Panc1 (cell line): ENCODE measurements around the gene SLC9A7. TPM values are rescaled to one million over a fixed set of nuclear protein-coding genes. Genes with fewer than 3 reads are reported as not detected.

Source experiments
- ATAC-seq: fragments of 200-7000 bp; cut with Tn5 transposase; 2 replicates; pipeline ENCODE4 v1.9.1; 2020; ENCODE audit warnings: mild to moderate bottlenecking, moderate library complexity
- BruUV-seq: library from RNA; stranded (reverse); fragments of 400-500 nt; replicated peaks from 2 replicates; lab custom pipeline; 2021; lab: Mats Ljungman, UMichigan
- CTCF ChIA-PET: fragments of 300-600 bp; sonication (Branson Sonifier 250); formaldehyde crosslinking; loops from one replicate; lab custom pipeline; 2022; ENCODE audit warnings: antibody characterized with exemption; lab: Charles Lee
- POLR2A ChIA-PET: fragments of 300-600 bp; sonication (Branson Sonifier 250); formaldehyde crosslinking; loops from one replicate; lab custom pipeline; 2022; ENCODE audit warnings: antibody characterized with exemption; lab: Charles Lee
- DNase-seq: peaks from one replicate; pipeline ENCODE4 v3.0.0-alpha.2; 2010; ENCODE audit warnings: low read depth, low spot score
- H3K27ac ChIP-seq: 2 replicates; pipeline ENCODE4 v1.5.1; 2011; ENCODE audit warnings: mild to moderate bottlenecking, low read length, inconsistent platforms
- H3K27me3 ChIP-seq: fragments of 200-500 bp; sonication (Bioruptor generic); 2 replicates; pipeline ENCODE4 v1.6.0; 2014; ENCODE audit warnings: low read length, inconsistent platforms; ENCODE audit not compliant: control insufficient read depth, insufficient read depth
- H3K36me3 ChIP-seq: fragments of 200-500 bp; sonication (Bioruptor generic); 2 replicates; pipeline ENCODE4 v1.5.1; 2014; ENCODE audit warnings: inconsistent platforms, mild to moderate bottlenecking, low read length, moderate library complexity; ENCODE audit not compliant: control insufficient read depth, insufficient read depth
- H3K4me1 ChIP-seq: 2 replicates; pipeline ENCODE4 v1.5.1; 2011; ENCODE audit warnings: inconsistent platforms, mild to moderate bottlenecking, low read length, moderate library complexity; ENCODE audit not compliant: control insufficient read depth, insufficient read depth
- H3K4me3 ChIP-seq, 2 experiments: 2 replicates each; pipeline ENCODE4 v1.5.1; 2011 to 2012; ENCODE audit warnings: low read depth in 2 of 2, low read length in 2 of 2, mild to moderate bottlenecking in 2 of 2, inconsistent platforms in 1 of 2, moderate library complexity in 1 of 2
- H3K9me3 ChIP-seq: fragments of 200-500 bp; sonication (Bioruptor generic); 2 replicates; pipeline ENCODE4 v1.5.1; 2014; ENCODE audit warnings: low read depth, mild to moderate bottlenecking, inconsistent platforms, low read length, moderate library complexity; ENCODE audit not compliant: control insufficient read depth, insufficient read depth
- CTCF ChIP-seq: fragments of 450-650 bp; IDR thresholded peaks from 2 replicates; pipeline ENCODE4 v1.5.1; 2017; ENCODE audit warnings: mild to moderate bottlenecking
- POLR2AphosphoS5 ChIP-seq: IDR thresholded peaks from 2 replicates; pipeline ENCODE4 v1.6.1; 2012; ENCODE audit warnings: mild to moderate bottlenecking, low read depth, low read length, moderate library complexity
- SIN3A ChIP-seq: IDR thresholded peaks from 2 replicates; pipeline ENCODE4 v1.6.1; 2012; ENCODE audit warnings: low read depth, mild to moderate bottlenecking, low read length, moderate library complexity, borderline replicate concordance; ENCODE audit not compliant: insufficient read depth
- TCF7L2 ChIP-seq: IDR thresholded peaks from 2 replicates; pipeline ENCODE4 v1.6.1; 2011; ENCODE audit warnings: mild to moderate bottlenecking, low read depth, low read length, inconsistent platforms
- in situ Hi-C: cut with HindIII; loops from 2 replicates; pipeline ENCODE4 v1.10.0; 2016; ENCODE audit warnings: low sequenced_read_pairs, low pct_unique_long_range_greater_than_20kb
- intact Hi-C: fragments of 100-400 bp; cut with micrococcal nuclease; formaldehyde crosslinking; loops from one replicate; pipeline ENCODE4 v1.10.0; 2022; ENCODE audit not compliant: unreplicated experiment
- total RNA-seq: library from RNA; stranded (reverse); gene quantifications from one replicate; pipeline ENCODE4 v1.2.1, GENCODE V29; 2021; ENCODE audit not compliant: unreplicated experiment
- TF ChIP-seq, protein P1 (sequence below), 2 experiments: IDR thresholded peaks; 2 replicates each; pipeline ENCODE4 v1.6.1; 2011 to 2012; ENCODE audit warnings: low read depth in 2 of 2, control low read depth in 1 of 2, low read length in 1 of 2, mild to moderate bottlenecking in 1 of 2, moderate library complexity in 1 of 2; ENCODE audit not compliant: insufficient read depth in 1 of 2

Gene SLC9A7
- total RNA-seq, 1 experiment from 2014 or later, result 80.4 TPM

- TF ChIP-seq POLR2AphosphoS5, result no peak
- ChIA-PET POLR2A (no interaction called here), CTCF (no interaction called here)
- intact Hi-C loops (no loop called here), in situ Hi-C loops (no loop called here)
- no peaks in the 10 kb centered on the region for H3K27me3 ChIP-seq
- DNase-seq (no peak), ATAC-seq (no peak)
- H3K4me3 ChIP-seq, result no peak overlapping the region
- no peak overlapping the region for H3K27ac ChIP-seq
- peaks cover 24% of the 10 kb centered on the region; the same call in 1 of the 2 replicates for H3K9me3 ChIP-seq
- H3K4me1 ChIP-seq, result no peaks in the 10 kb centered on the region
- H3K36me3 ChIP-seq, result no peaks in the 10 kb centered on the region
- BruUV-seq, result no TSS peak
Measured at GRCh38 chrX:46739736-46740135, 19.2 kb downstream of the SLC9A7 start.

DNA sequence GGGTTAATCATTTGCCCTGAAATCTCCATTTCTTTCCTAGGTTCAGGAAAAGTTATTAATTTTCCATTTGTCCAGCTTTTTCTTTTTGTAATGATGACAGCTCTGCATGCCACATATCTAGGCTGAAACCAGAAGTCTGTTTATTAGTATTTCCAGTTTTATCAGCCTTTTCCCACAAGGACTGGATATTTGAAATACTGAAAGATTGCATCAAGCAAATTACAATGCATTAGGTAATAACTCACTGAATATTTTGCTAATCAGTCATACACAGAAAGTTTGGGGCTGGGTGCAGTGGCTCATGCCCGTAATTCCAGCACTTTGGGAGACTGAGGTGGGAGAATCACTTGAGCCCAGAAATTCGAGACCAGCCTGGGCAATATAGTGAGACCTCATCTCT is 21.5 kb downstream of the SLC9A7 start:
- Histone ChIP-seq H3K27me3 (no peaks in the 10 kb centered on the region), H3K36me3 (no peaks in the 10 kb centered on the region), H3K9me3 (peaks cover 23% of the 10 kb centered on the region; the same call in 1 of the 2 replicates), H3K4me3 (no peak overlapping the region), H3K4me1 (no peaks in the 10 kb centered on the region), H3K27ac (no peak overlapping the region)
- intact Hi-C loops (no loop called here), in situ Hi-C loops (no loop called here)
- DNase-seq, result no peak
- CTCF ChIA-PET, result no interaction called here
- POLR2A ChIA-PET, result no interaction called here
- no peak for ATAC-seq
- TF ChIP-seq SIN3A (no peak), TCF7L2 (no peak), CTCF (no peak), POLR2AphosphoS5 (no peak)
- TF ChIP-seq, protein P1, sequence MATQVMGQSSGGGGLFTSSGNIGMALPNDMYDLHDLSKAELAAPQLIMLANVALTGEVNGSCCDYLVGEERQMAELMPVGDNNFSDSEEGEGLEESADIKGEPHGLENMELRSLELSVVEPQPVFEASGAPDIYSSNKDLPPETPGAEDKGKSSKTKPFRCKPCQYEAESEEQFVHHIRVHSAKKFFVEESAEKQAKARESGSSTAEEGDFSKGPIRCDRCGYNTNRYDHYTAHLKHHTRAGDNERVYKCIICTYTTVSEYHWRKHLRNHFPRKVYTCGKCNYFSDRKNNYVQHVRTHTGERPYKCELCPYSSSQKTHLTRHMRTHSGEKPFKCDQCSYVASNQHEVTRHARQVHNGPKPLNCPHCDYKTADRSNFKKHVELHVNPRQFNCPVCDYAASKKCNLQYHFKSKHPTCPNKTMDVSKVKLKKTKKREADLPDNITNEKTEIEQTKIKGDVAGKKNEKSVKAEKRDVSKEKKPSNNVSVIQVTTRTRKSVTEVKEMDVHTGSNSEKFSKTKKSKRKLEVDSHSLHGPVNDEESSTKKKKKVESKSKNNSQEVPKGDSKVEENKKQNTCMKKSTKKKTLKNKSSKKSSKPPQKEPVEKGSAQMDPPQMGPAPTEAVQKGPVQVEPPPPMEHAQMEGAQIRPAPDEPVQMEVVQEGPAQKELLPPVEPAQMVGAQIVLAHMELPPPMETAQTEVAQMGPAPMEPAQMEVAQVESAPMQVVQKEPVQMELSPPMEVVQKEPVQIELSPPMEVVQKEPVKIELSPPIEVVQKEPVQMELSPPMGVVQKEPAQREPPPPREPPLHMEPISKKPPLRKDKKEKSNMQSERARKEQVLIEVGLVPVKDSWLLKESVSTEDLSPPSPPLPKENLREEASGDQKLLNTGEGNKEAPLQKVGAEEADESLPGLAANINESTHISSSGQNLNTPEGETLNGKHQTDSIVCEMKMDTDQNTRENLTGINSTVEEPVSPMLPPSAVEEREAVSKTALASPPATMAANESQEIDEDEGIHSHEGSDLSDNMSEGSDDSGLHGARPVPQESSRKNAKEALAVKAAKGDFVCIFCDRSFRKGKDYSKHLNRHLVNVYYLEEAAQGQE (IDR thresholded peaks at IDR 0.05; ENCODE audit: insufficient read depth in 1 of 2, low read depth in 2 of 2, low read length in 1 of 2), result no peak
- BruUV-seq, result no TSS peak

- Histone ChIP-seq H3K4me1 (no peaks in the 10 kb centered on the region), H3K27me3 (no peaks in the 10 kb centered on the region), H3K4me3 (no peak overlapping the region), H3K27ac (no peak overlapping the region), H3K36me3 (no peaks in the 10 kb centered on the region), H3K9me3 (peaks cover 21% of the 10 kb centered on the region; the same call in 1 of the 2 replicates)
- no TSS peak for BruUV-seq
- CTCF ChIA-PET, result no interaction called here
- TF ChIP-seq TCF7L2, result no peak
- TF ChIP-seq, protein P1 (IDR thresholded peaks at IDR 0.05; ENCODE audit: insufficient read depth in 1 of 2, low read depth in 2 of 2, low read length in 1 of 2), result no peak
- in situ Hi-C loops, result no loop called here
- intact Hi-C loops, result no loop called here
- no peak for ATAC-seq
- DNase-seq, result no peak
- POLR2A ChIA-PET, result no interaction called here
Measured at GRCh38 chrX:46737041-46737440, 21.9 kb downstream of the SLC9A7 start.
